Panc1 (cell line): ENCODE results near the gene KCTD1. TPM values are rescaled to one million over a fixed set of nuclear protein-coding genes. Genes with fewer than 3 reads are reported as not detected.
A peak's percentile ranks its signal among the peaks of the same experiment; 100 is the strongest.

Source experiments
- ATAC-seq: fragments of 200-7000 bp; cut with Tn5 transposase; 2 replicates; pipeline ENCODE4 v1.9.1; 2020; ENCODE audit warnings: mild to moderate bottlenecking, moderate library complexity
- BruUV-seq: library from RNA; stranded (reverse); fragments of 400-500 nt; replicated peaks from 2 replicates; lab custom pipeline; 2021; lab: Mats Ljungman, UMichigan
- CTCF ChIA-PET: fragments of 300-600 bp; sonication (Branson Sonifier 250); formaldehyde crosslinking; loops from one replicate; lab custom pipeline; 2022; ENCODE audit warnings: antibody characterized with exemption; lab: Charles Lee
- POLR2A ChIA-PET: fragments of 300-600 bp; sonication (Branson Sonifier 250); formaldehyde crosslinking; loops from one replicate; lab custom pipeline; 2022; ENCODE audit warnings: antibody characterized with exemption; lab: Charles Lee
- DNase-seq: peaks from one replicate; pipeline ENCODE4 v3.0.0-alpha.2; 2010; ENCODE audit warnings: low read depth, low spot score
- H3K27ac ChIP-seq: 2 replicates; pipeline ENCODE4 v1.5.1; 2011; ENCODE audit warnings: mild to moderate bottlenecking, low read length, inconsistent platforms
- H3K27me3 ChIP-seq: fragments of 200-500 bp; sonication (Bioruptor generic); 2 replicates; pipeline ENCODE4 v1.6.0; 2014; ENCODE audit warnings: low read length, inconsistent platforms; ENCODE audit not compliant: control insufficient read depth, insufficient read depth
- H3K36me3 ChIP-seq: fragments of 200-500 bp; sonication (Bioruptor generic); 2 replicates; pipeline ENCODE4 v1.5.1; 2014; ENCODE audit warnings: inconsistent platforms, mild to moderate bottlenecking, low read length, moderate library complexity; ENCODE audit not compliant: control insufficient read depth, insufficient read depth
- H3K4me1 ChIP-seq: 2 replicates; pipeline ENCODE4 v1.5.1; 2011; ENCODE audit warnings: inconsistent platforms, mild to moderate bottlenecking, low read length, moderate library complexity; ENCODE audit not compliant: control insufficient read depth, insufficient read depth
- H3K4me3 ChIP-seq, 2 experiments: 2 replicates each; pipeline ENCODE4 v1.5.1; 2011 to 2012; ENCODE audit warnings: low read depth in 2 of 2, low read length in 2 of 2, mild to moderate bottlenecking in 2 of 2, inconsistent platforms in 1 of 2, moderate library complexity in 1 of 2
- H3K9me3 ChIP-seq: fragments of 200-500 bp; sonication (Bioruptor generic); 2 replicates; pipeline ENCODE4 v1.5.1; 2014; ENCODE audit warnings: low read depth, mild to moderate bottlenecking, inconsistent platforms, low read length, moderate library complexity; ENCODE audit not compliant: control insufficient read depth, insufficient read depth
- CTCF ChIP-seq: fragments of 450-650 bp; IDR thresholded peaks from 2 replicates; pipeline ENCODE4 v1.5.1; 2017; ENCODE audit warnings: mild to moderate bottlenecking
- POLR2AphosphoS5 ChIP-seq: IDR thresholded peaks from 2 replicates; pipeline ENCODE4 v1.6.1; 2012; ENCODE audit warnings: mild to moderate bottlenecking, low read depth, low read length, moderate library complexity
- SIN3A ChIP-seq: IDR thresholded peaks from 2 replicates; pipeline ENCODE4 v1.6.1; 2012; ENCODE audit warnings: low read depth, mild to moderate bottlenecking, low read length, moderate library complexity, borderline replicate concordance; ENCODE audit not compliant: insufficient read depth
- TCF7L2 ChIP-seq: IDR thresholded peaks from 2 replicates; pipeline ENCODE4 v1.6.1; 2011; ENCODE audit warnings: mild to moderate bottlenecking, low read depth, low read length, inconsistent platforms
- in situ Hi-C: cut with HindIII; loops from 2 replicates; pipeline ENCODE4 v1.10.0; 2016; ENCODE audit warnings: low sequenced_read_pairs, low pct_unique_long_range_greater_than_20kb
- intact Hi-C: fragments of 100-400 bp; cut with micrococcal nuclease; formaldehyde crosslinking; loops from one replicate; pipeline ENCODE4 v1.10.0; 2022; ENCODE audit not compliant: unreplicated experiment
- total RNA-seq: library from RNA; stranded (reverse); gene quantifications from one replicate; pipeline ENCODE4 v1.2.1, GENCODE V29; 2021; ENCODE audit not compliant: unreplicated experiment
- TF ChIP-seq, protein P1 (sequence below), 2 experiments: IDR thresholded peaks; 2 replicates each; pipeline ENCODE4 v1.6.1; 2011 to 2012; ENCODE audit warnings: low read depth in 2 of 2, control low read depth in 1 of 2, low read length in 1 of 2, mild to moderate bottlenecking in 1 of 2, moderate library complexity in 1 of 2; ENCODE audit not compliant: insufficient read depth in 1 of 2

Gene KCTD1
- total RNA-seq, 1 experiment from 2014 or later: 34.4 TPM

- Histone ChIP-seq H3K27me3 (no peaks in the 10 kb centered on the region), H3K4me1 (peaks cover 70% of the 10 kb centered on the region), H3K4me3 (no peak overlapping the region), H3K36me3 (no peaks in the 10 kb centered on the region), H3K27ac (peak overlapping the region; percentile 93), H3K9me3 (no peaks in the 10 kb centered on the region)
- ChIA-PET POLR2A (no interaction called here), CTCF (no interaction called here)
- ATAC-seq (no peak), DNase-seq (no peak)
- in situ Hi-C loops: no loop called here
- intact Hi-C loops: no loop called here
- BruUV-seq: no TSS peak
- TF ChIP-seq TCF7L2 (no peak), SIN3A (no peak), POLR2AphosphoS5 (no peak), CTCF (no peak)
- TF ChIP-seq, protein P1, sequence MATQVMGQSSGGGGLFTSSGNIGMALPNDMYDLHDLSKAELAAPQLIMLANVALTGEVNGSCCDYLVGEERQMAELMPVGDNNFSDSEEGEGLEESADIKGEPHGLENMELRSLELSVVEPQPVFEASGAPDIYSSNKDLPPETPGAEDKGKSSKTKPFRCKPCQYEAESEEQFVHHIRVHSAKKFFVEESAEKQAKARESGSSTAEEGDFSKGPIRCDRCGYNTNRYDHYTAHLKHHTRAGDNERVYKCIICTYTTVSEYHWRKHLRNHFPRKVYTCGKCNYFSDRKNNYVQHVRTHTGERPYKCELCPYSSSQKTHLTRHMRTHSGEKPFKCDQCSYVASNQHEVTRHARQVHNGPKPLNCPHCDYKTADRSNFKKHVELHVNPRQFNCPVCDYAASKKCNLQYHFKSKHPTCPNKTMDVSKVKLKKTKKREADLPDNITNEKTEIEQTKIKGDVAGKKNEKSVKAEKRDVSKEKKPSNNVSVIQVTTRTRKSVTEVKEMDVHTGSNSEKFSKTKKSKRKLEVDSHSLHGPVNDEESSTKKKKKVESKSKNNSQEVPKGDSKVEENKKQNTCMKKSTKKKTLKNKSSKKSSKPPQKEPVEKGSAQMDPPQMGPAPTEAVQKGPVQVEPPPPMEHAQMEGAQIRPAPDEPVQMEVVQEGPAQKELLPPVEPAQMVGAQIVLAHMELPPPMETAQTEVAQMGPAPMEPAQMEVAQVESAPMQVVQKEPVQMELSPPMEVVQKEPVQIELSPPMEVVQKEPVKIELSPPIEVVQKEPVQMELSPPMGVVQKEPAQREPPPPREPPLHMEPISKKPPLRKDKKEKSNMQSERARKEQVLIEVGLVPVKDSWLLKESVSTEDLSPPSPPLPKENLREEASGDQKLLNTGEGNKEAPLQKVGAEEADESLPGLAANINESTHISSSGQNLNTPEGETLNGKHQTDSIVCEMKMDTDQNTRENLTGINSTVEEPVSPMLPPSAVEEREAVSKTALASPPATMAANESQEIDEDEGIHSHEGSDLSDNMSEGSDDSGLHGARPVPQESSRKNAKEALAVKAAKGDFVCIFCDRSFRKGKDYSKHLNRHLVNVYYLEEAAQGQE (IDR thresholded peaks at IDR 0.05; ENCODE audit: insufficient read depth in 1 of 2, low read depth in 2 of 2, low read length in 1 of 2): no peak
Observed at GRCh38 chr18:26482569-26482968, 65.8 kb downstream of the KCTD1 start.

GRCh38 chr18:26480897-26481795 lies 67.2 kb downstream of the KCTD1 start:
- DNase-seq (no peak), ATAC-seq (peak; percentile 94)
- CTCF ChIA-PET: no interaction called here
- POLR2A ChIA-PET: interaction anchor here (1.1 kb wide), 1 partner anchor 11 kb away, joined by 5 read pairs; no protein-coding TSS in a partner anchor
- in situ Hi-C loops: no loop called here
- H3K36me3 ChIP-seq: peaks cover 2% of the 10 kb centered on the region
- TF ChIP-seq POLR2AphosphoS5: peak; percentile 58; the same call in 1 of the 2 replicates
- no peak for TF ChIP-seq SIN3A
- peak; percentile 62; the same call in 1 of the 2 replicates for TF ChIP-seq TCF7L2
- no peak for TF ChIP-seq CTCF
- H3K4me1 ChIP-seq: peaks cover 62% of the 10 kb centered on the region
- BruUV-seq: no TSS peak
- no peaks in the 10 kb centered on the region for H3K27me3 ChIP-seq
- no peaks in the 10 kb centered on the region for H3K9me3 ChIP-seq
- intact Hi-C loops: no loop called here
- H3K27ac ChIP-seq: peak overlapping the region; percentile 93
- H3K4me3 ChIP-seq: peak overlapping the region in 1 of 2 experiments; percentile 25; a peak in 2 of 4 replicates
